Ovary (tissue), 10 donors: ENCODE measurements around the gene HNF1B. TPM values are rescaled to one million over a fixed set of nuclear protein-coding genes. Genes with fewer than 3 reads are reported as not detected.

Experiments
- DNase-seq, 5 donors: peaks; one replicate each; pipeline ENCODE4 v3.0.0-alpha.2; 2019 to 2020
- H3K27ac ChIP-seq, 2 donors: fragments of 200-600 bp; one replicate each; pipeline versions ENCODE4 v1.5.1 to v1.8.0; 2019 to 2022
- H3K27me3 ChIP-seq: fragments of 200-600 bp; one replicate; pipeline ENCODE4 v1.8.0; 2022
- H3K36me3 ChIP-seq: fragments of 200-600 bp; sonication (generic); one replicate; pipeline ENCODE4 v1.5.1; 2019
- H3K4me1 ChIP-seq: one replicate; pipeline ENCODE4 v1.8.1; 2013; ENCODE audit warnings: mild to moderate bottlenecking, moderate library complexity; ENCODE audit not compliant: insufficient read depth
- H3K4me3 ChIP-seq: fragments of 200-600 bp; sonication (generic); one replicate; pipeline ENCODE4 v1.5.1; 2017
- H3K9me3 ChIP-seq, 2 donors: fragments of 200-600 bp in 1 of 2; sonication (generic) in 1 of 2; one replicate each; pipeline versions ENCODE4 v1.5.1 to v1.8.1; 2013 to 2019; ENCODE audit warnings: mild to moderate bottlenecking in 1 of 2, moderate library complexity in 1 of 2
- CTCF ChIP-seq, 3 donors: fragments of 450-650 bp in 2 of 3; fragments of 200-600 bp in 1 of 3; IDR thresholded peaks; one replicate each; pipeline versions ENCODE4 v1.5.1 to v1.8.0; 2016 to 2022; ENCODE audit warnings: antibody characterized with exemption in 3 of 3, mild to moderate bottlenecking in 1 of 3
- EP300 ChIP-seq: sonication (generic); formaldehyde crosslinking; IDR thresholded peaks from one replicate; pipeline ENCODE4 v1.6.1; 2017; ENCODE audit warnings: antibody characterized with exemption
- POLR2A ChIP-seq: fragments of 450-650 bp; IDR thresholded peaks from one replicate; pipeline ENCODE4 v1.6.1; 2017; ENCODE audit warnings: antibody characterized with exemption, mild to moderate bottlenecking, moderate library complexity
- WGBS, 3 donors: extraction: QIAGEN DNeasy Blood & Tissue Kit in 1 of 3; methylation state at CpG; one replicate each; pipeline versions ENCODE4 v1.1.5 to v1.1.7; 2013 to 2017; 5-methylcytosine and 5-hydroxymethylcytosine counted together
- intact Hi-C, 4 donors: fragments of 100-400 bp; cut with DNase I; formaldehyde crosslinking; loops; one replicate each; pipeline versions ENCODE4 v1.11.0 to v1.15.1; 2022 to 2023
- long read RNA-seq, 3 donors: library from polyadenylated mRNA in 2 of 3; unstranded in 2 of 3; transcript quantifications; one replicate each; pipeline ENCODE4 v2.0.0 and lab custom pipeline, GENCODE V29; 2021 to 2026
- polyA plus RNA-seq, 2 donors: library from polyadenylated mRNA; stranded (reverse); fragments of 200-250 nt in 1 of 2; fragments of 350-450 nt in 1 of 2; fragmentation: Illumina TruSeq in 1 of 2; extraction: RNeasy Lipid Tissue Mini Kit (QIAGEN cat#74804) in 1 of 2; gene quantifications; one replicate each; pipeline ENCODE4 v1.2.3, GENCODE V29; 2013 to 2014
- total RNA-seq, 7 donors: library from RNA; depleted of rRNA in 2 of 7; stranded (reverse); fragments of >200 nt in 2 of 7; fragmentation: NEBNext Ultra II Directional in 3 of 7; extraction: Animal tissue kit (Norgen Biotek cat#: 25700) in 3 of 7; gene quantifications; one replicate each; pipeline versions ENCODE4 v1.1.0 to v1.2.4, GENCODE V29; 2016 to 2023
- donor health status: DM: no; HTN: no; CAD: no; lungs with moderate emphysema.
- donor health status: DM: no; HTN: no; CAD: no.
- donor health status: Bipolar disorder and iron deficiency.
- donor health status: DM: yes; HTN: yes; CAD: no.
- donor health status: DM: no; HTN: no; CAD: no.
- donor health status: DM: yes; HTN: yes; CAD: no.

The HNF1B gene
- total RNA-seq (1 to 10 TPM in 2 of 7 donors, under 1 TPM in 3, not detected in 2; 0.60 to 9.5 (median 0.84) TPM), polyA plus RNA-seq (under 1 TPM in 1 of 2 donors, not detected in 1; 0.05 TPM)
- long read RNA-seq, donor 1 = 0 reads
- long read RNA-seq, donor 2 = 0 reads
- long read RNA-seq, donor 3, partial matches to known transcripts = 0 of 2 reads
- long read RNA-seq, donor 3, other reads (novel, unspliced or antisense) = 1 of 2 reads

GRCh38 chr17:37744961-37745800 lies at the start of gene HNF1B:
Gene HNF1B, minus strand, starts transcription at chr17:37745059. Its CDS starts 175 bp downstream, at chr17:37744884.
- intact Hi-C loops = no loop called here
- H3K27ac ChIP-seq = no peak within 1 kb of the TSS
- no peak for DNase-seq
- TF ChIP-seq EP300 (no peak), POLR2A (no peak), CTCF (IDR thresholded peaks at IDR 0.05) (no peak)
- H3K27me3 ChIP-seq = peaks cover 3% of the 10 kb centered on the region
- H3K9me3 ChIP-seq = no peaks in the 10 kb centered on the region
- no peaks in the 10 kb centered on the region for H3K36me3 ChIP-seq
- peaks cover 9% of the 10 kb centered on the region for H3K4me1 ChIP-seq
- 6% methylated on average over 35 of the region's 35 CpGs for WGBS, 3 donors
- H3K4me3 ChIP-seq = peak within 1 kb of the TSS; percentile 12

- H3K36me3 ChIP-seq = no peaks in the 10 kb centered on the region
- WGBS, 3 donors = 47 to 61% (median 52%) methylated on average over 2 of the region's 2 CpGs
- DNase-seq = no peak
- no peaks in the 10 kb centered on the region for H3K4me1 ChIP-seq
- no peaks in the 10 kb centered on the region for H3K27me3 ChIP-seq
- no peak overlapping the region for H3K4me3 ChIP-seq
- intact Hi-C loops = no loop called here
- no peaks in the 10 kb centered on the region for H3K9me3 ChIP-seq
- H3K27ac ChIP-seq = no peak overlapping the region
- no peak for TF ChIP-seq EP300
- TF ChIP-seq POLR2A = no peak
- no peak for TF ChIP-seq CTCF (IDR thresholded peaks at IDR 0.05)
These were observed 47.9 kb upstream of the HNF1B start for GRCh38 chr17:37792787-37793186.

GRCh38 chr17:37791447-37792399 lies 46.9 kb upstream of the HNF1B start:
- Histone ChIP-seq H3K36me3 (no peaks in the 10 kb centered on the region), H3K27ac (no peak overlapping the region), H3K4me3 (no peak overlapping the region), H3K4me1 (no peaks in the 10 kb centered on the region), H3K9me3 (no peaks in the 10 kb centered on the region), H3K27me3 (no peaks in the 10 kb centered on the region)
- 39 to 50% (median 44%) methylated on average over 19 of the region's 19 CpGs for WGBS, 3 donors
- no peak for DNase-seq
- TF ChIP-seq POLR2A (no peak), CTCF (IDR thresholded peaks at IDR 0.05) (no peak), EP300 (no peak)
- intact Hi-C loops = no loop called here
